GM23338 (cell line): ENCODE measurements around the gene MT1HL1.

Experiments
- CTCF ChIP-seq, 2 experiments: fragments of 200-600 bp in 1 of 2; sonication (generic) in 1 of 2; conservative IDR thresholded peaks; 2 replicates each; pipeline versions ENCODE4 v1.5.1 to v1.6.1; 2016 to 2017; ENCODE audit warnings: antibody characterized with exemption in 2 of 2, low read depth in 2 of 2, mild to moderate bottlenecking in 2 of 2, moderate library complexity in 1 of 2
- EZH2 ChIP-seq: fragments of 200-600 bp; sonication (generic); IDR thresholded peaks from one replicate; pipeline ENCODE4 v1.8.0; 2017; ENCODE audit warnings: antibody characterized with exemption, mild to moderate bottlenecking, low read depth; ENCODE audit not compliant: unreplicated experiment
- EZH2phosphoT487 ChIP-seq: fragments of 200-600 bp; sonication (generic); IDR thresholded peaks from one replicate; pipeline ENCODE4 v1.8.1; 2018; ENCODE audit warnings: antibody characterized with exemption; ENCODE audit not compliant: unreplicated experiment
- TF ChIP-seq, protein P1 (sequence below): fragments of 250-450 bp; sonication (Bioruptor Pico); IDR thresholded peaks from 2 replicates; pipeline ENCODE4 v1.5.0; 2020; ENCODE audit warnings: mild to moderate bottlenecking, moderate library complexity

DNA sequence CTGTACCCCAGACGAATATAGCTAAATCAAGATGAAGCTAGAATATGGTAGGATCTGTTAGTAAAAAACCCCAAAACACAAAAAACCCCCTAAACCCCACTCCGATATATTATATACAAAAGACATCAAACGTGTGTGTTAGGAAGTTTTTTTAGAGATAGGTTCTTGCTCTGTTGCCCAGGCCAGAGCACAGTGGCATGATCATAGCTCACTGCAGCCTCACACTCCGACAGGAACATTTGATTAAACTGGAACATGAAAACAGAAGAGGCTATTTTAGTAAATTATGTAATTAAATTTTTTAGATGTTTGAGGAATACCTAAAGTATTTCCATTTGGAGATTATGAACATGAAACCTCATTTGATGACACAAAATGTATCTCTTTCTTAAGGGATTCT, 29.6 kb upstream of the MT1HL1 start:
- no peak for TF ChIP-seq CTCF (conservative IDR thresholded peaks at IDR 0.05; ENCODE audit: low read depth in 2 of 2)
- no peak for TF ChIP-seq EZH2phosphoT487
- TF ChIP-seq, protein P1, sequence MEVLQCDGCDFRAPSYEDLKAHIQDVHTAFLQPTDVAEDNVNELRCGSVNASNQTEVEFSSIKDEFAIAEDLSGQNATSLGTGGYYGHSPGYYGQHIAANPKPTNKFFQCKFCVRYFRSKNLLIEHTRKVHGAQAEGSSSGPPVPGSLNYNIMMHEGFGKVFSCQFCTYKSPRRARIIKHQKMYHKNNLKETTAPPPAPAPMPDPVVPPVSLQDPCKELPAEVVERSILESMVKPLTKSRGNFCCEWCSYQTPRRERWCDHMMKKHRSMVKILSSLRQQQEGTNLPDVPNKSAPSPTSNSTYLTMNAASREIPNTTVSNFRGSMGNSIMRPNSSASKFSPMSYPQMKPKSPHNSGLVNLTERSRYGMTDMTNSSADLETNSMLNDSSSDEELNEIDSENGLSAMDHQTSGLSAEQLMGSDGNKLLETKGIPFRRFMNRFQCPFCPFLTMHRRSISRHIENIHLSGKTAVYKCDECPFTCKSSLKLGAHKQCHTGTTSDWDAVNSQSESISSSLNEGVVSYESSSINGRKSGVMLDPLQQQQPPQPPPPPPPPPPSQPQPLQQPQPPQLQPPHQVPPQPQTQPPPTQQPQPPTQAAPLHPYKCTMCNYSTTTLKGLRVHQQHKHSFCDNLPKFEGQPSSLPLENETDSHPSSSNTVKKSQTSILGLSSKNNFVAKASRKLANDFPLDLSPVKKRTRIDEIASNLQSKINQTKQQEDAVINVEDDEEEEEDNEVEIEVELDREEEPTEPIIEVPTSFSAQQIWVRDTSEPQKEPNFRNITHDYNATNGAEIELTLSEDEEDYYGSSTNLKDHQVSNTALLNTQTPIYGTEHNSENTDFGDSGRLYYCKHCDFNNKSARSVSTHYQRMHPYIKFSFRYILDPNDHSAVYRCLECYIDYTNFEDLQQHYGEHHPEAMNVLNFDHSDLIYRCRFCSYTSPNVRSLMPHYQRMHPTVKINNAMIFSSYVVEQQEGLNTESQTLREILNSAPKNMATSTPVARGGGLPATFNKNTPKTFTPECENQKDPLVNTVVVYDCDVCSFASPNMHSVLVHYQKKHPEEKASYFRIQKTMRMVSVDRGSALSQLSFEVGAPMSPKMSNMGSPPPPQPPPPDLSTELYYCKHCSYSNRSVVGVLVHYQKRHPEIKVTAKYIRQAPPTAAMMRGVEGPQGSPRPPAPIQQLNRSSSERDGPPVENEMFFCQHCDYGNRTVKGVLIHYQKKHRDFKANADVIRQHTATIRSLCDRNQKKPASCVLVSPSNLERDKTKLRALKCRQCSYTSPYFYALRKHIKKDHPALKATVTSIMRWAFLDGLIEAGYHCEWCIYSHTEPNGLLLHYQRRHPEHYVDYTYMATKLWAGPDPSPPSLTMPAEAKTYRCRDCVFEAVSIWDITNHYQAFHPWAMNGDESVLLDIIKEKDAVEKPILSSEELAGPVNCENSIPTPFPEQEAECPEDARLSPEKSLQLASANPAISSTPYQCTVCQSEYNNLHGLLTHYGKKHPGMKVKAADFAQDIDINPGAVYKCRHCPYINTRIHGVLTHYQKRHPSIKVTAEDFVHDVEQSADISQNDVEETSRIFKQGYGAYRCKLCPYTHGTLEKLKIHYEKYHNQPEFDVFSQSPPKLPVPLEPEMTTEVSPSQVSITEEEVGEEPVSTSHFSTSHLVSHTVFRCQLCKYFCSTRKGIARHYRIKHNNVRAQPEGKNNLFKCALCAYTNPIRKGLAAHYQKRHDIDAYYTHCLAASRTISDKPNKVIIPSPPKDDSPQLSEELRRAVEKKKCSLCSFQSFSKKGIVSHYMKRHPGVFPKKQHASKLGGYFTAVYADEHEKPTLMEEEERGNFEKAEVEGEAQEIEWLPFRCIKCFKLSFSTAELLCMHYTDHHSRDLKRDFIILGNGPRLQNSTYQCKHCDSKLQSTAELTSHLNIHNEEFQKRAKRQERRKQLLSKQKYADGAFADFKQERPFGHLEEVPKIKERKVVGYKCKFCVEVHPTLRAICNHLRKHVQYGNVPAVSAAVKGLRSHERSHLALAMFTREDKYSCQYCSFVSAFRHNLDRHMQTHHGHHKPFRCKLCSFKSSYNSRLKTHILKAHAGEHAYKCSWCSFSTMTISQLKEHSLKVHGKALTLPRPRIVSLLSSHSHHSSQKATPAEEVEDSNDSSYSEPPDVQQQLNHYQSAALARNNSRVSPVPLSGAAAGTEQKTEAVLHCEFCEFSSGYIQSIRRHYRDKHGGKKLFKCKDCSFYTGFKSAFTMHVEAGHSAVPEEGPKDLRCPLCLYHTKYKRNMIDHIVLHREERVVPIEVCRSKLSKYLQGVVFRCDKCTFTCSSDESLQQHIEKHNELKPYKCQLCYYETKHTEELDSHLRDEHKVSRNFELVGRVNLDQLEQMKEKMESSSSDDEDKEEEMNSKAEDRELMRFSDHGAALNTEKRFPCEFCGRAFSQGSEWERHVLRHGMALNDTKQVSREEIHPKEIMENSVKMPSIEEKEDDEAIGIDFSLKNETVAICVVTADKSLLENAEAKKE, result no peak
- TF ChIP-seq EZH2, result no peak
